ENCODE measurements around the gene LTBP3. TPM values are rescaled to one million over a fixed set of nuclear protein-coding genes. Genes with fewer than 3 reads are reported as not detected.

LTBP3 gene
- total and polyA plus RNA-seq, 9 of the 15 experiments (the other 6 are each of a cell fraction or from before 2014, with no cell fraction given), result 0.06 to 20.5 (median 4.8) TPM

GRCh38 chr11:65588199-65589054 lies 30.3 kb upstream of the LTBP3 start (continued):
- TF ChIP-seq, protein P1, sequence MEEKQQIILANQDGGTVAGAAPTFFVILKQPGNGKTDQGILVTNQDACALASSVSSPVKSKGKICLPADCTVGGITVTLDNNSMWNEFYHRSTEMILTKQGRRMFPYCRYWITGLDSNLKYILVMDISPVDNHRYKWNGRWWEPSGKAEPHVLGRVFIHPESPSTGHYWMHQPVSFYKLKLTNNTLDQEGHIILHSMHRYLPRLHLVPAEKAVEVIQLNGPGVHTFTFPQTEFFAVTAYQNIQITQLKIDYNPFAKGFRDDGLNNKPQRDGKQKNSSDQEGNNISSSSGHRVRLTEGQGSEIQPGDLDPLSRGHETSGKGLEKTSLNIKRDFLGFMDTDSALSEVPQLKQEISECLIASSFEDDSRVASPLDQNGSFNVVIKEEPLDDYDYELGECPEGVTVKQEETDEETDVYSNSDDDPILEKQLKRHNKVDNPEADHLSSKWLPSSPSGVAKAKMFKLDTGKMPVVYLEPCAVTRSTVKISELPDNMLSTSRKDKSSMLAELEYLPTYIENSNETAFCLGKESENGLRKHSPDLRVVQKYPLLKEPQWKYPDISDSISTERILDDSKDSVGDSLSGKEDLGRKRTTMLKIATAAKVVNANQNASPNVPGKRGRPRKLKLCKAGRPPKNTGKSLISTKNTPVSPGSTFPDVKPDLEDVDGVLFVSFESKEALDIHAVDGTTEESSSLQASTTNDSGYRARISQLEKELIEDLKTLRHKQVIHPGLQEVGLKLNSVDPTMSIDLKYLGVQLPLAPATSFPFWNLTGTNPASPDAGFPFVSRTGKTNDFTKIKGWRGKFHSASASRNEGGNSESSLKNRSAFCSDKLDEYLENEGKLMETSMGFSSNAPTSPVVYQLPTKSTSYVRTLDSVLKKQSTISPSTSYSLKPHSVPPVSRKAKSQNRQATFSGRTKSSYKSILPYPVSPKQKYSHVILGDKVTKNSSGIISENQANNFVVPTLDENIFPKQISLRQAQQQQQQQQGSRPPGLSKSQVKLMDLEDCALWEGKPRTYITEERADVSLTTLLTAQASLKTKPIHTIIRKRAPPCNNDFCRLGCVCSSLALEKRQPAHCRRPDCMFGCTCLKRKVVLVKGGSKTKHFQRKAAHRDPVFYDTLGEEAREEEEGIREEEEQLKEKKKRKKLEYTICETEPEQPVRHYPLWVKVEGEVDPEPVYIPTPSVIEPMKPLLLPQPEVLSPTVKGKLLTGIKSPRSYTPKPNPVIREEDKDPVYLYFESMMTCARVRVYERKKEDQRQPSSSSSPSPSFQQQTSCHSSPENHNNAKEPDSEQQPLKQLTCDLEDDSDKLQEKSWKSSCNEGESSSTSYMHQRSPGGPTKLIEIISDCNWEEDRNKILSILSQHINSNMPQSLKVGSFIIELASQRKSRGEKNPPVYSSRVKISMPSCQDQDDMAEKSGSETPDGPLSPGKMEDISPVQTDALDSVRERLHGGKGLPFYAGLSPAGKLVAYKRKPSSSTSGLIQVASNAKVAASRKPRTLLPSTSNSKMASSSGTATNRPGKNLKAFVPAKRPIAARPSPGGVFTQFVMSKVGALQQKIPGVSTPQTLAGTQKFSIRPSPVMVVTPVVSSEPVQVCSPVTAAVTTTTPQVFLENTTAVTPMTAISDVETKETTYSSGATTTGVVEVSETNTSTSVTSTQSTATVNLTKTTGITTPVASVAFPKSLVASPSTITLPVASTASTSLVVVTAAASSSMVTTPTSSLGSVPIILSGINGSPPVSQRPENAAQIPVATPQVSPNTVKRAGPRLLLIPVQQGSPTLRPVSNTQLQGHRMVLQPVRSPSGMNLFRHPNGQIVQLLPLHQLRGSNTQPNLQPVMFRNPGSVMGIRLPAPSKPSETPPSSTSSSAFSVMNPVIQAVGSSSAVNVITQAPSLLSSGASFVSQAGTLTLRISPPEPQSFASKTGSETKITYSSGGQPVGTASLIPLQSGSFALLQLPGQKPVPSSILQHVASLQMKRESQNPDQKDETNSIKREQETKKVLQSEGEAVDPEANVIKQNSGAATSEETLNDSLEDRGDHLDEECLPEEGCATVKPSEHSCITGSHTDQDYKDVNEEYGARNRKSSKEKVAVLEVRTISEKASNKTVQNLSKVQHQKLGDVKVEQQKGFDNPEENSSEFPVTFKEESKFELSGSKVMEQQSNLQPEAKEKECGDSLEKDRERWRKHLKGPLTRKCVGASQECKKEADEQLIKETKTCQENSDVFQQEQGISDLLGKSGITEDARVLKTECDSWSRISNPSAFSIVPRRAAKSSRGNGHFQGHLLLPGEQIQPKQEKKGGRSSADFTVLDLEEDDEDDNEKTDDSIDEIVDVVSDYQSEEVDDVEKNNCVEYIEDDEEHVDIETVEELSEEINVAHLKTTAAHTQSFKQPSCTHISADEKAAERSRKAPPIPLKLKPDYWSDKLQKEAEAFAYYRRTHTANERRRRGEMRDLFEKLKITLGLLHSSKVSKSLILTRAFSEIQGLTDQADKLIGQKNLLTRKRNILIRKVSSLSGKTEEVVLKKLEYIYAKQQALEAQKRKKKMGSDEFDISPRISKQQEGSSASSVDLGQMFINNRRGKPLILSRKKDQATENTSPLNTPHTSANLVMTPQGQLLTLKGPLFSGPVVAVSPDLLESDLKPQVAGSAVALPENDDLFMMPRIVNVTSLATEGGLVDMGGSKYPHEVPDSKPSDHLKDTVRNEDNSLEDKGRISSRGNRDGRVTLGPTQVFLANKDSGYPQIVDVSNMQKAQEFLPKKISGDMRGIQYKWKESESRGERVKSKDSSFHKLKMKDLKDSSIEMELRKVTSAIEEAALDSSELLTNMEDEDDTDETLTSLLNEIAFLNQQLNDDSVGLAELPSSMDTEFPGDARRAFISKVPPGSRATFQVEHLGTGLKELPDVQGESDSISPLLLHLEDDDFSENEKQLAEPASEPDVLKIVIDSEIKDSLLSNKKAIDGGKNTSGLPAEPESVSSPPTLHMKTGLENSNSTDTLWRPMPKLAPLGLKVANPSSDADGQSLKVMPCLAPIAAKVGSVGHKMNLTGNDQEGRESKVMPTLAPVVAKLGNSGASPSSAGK (IDR thresholded peaks at IDR 0.05), result no peak
- no peak for TF ChIP-seq GTF2E2 (tag; IDR thresholded peaks at IDR 0.05)
- TF ChIP-seq ZFX (CRISPR knock-in tag; IDR thresholded peaks at IDR 0.05), result peak; percentile 5; the same call in 1 of the 2 replicates
- TF ChIP-seq, protein P2, sequence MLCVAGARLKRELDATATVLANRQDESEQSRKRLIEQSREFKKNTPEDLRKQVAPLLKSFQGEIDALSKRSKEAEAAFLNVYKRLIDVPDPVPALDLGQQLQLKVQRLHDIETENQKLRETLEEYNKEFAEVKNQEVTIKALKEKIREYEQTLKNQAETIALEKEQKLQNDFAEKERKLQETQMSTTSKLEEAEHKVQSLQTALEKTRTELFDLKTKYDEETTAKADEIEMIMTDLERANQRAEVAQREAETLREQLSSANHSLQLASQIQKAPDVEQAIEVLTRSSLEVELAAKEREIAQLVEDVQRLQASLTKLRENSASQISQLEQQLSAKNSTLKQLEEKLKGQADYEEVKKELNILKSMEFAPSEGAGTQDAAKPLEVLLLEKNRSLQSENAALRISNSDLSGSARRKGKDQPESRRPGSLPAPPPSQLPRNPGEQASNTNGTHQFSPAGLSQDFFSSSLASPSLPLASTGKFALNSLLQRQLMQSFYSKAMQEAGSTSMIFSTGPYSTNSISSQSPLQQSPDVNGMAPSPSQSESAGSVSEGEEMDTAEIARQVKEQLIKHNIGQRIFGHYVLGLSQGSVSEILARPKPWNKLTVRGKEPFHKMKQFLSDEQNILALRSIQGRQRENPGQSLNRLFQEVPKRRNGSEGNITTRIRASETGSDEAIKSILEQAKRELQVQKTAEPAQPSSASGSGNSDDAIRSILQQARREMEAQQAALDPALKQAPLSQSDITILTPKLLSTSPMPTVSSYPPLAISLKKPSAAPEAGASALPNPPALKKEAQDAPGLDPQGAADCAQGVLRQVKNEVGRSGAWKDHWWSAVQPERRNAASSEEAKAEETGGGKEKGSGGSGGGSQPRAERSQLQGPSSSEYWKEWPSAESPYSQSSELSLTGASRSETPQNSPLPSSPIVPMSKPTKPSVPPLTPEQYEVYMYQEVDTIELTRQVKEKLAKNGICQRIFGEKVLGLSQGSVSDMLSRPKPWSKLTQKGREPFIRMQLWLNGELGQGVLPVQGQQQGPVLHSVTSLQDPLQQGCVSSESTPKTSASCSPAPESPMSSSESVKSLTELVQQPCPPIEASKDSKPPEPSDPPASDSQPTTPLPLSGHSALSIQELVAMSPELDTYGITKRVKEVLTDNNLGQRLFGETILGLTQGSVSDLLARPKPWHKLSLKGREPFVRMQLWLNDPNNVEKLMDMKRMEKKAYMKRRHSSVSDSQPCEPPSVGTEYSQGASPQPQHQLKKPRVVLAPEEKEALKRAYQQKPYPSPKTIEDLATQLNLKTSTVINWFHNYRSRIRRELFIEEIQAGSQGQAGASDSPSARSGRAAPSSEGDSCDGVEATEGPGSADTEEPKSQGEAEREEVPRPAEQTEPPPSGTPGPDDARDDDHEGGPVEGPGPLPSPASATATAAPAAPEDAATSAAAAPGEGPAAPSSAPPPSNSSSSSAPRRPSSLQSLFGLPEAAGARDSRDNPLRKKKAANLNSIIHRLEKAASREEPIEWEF (CRISPR knock-in tag; IDR thresholded peaks at IDR 0.05), result no peak
- TF ChIP-seq TCF3 (CRISPR knock-in tag; IDR thresholded peaks at IDR 0.05), result no peak
- TF ChIP-seq HDGF (IDR thresholded peaks at IDR 0.05), result no peak
- peak; percentile 25; the same call in 1 of the 2 replicates for TF ChIP-seq MYC (IDR thresholded peaks at IDR 0.05; ENCODE audit: low read depth, low read length)
- no peak for TF ChIP-seq MYC (CRISPR knock-in tag; IDR thresholded peaks at IDR 0.05; ENCODE audit: borderline replicate concordance, low read depth)
- TF ChIP-seq ZNF644 (tag; IDR thresholded peaks at IDR 0.05; ENCODE audit: low read depth), result no peak
